ENCODE measurements around the gene CABLES1.

The CABLES1 gene

DNA sequence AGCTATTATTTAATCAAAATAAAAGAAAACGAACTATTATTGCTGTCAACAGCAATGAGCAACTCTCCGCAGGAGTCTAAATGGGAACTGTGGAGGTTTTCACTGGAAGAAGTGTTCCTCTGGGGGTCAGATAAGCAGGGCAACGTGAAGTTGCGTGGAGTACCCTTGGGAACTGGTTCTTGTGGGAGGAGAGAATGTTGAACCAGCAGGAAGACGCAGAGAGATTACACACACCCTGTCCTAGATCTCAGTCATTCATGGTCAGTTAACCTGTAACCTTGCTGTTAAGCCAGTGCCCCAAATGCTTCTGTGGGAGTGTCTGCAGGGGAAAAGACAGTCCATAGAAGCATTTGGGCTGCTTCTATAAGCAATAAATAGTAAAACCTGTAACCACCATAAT is 20.4 kb upstream of the CABLES1 start:
- Histone ChIP-seq H3K4me3 (ENCODE audit: low read depth in 1 of 2, low read length in 2 of 2) (no peak overlapping the region), H3K27me3 (ENCODE audit: insufficient read depth, low read length, poor library complexity) (no peaks in the 10 kb centered on the region), H2AFZ (ENCODE audit: low read depth, low read length) (no peak overlapping the region), H3K4me1 (ENCODE audit: insufficient read depth, low read length) (no peaks in the 10 kb centered on the region), H4K20me1 (ENCODE audit: insufficient read depth, low read length) (no peaks in the 10 kb centered on the region), H3K9ac (ENCODE audit: low read depth, low read length) (no peak overlapping the region), H3K79me2 (ENCODE audit: insufficient read depth, low read length) (no peaks in the 10 kb centered on the region), H3K4me2 (ENCODE audit: insufficient read depth, low read length) (no peak overlapping the region), H3K9me3 (ENCODE audit: insufficient read depth, low read length, severe bottlenecking) (no peaks in the 10 kb centered on the region), H3K36me3 (ENCODE audit: insufficient read depth, low read length) (no peaks in the 10 kb centered on the region), H3K27ac (ENCODE audit: low read length) (no peak overlapping the region)
- ATAC-seq (ENCODE audit: insufficient read depth, low read depth) (no peak), DNase-seq (no peak)
- TF ChIP-seq, protein P1, sequence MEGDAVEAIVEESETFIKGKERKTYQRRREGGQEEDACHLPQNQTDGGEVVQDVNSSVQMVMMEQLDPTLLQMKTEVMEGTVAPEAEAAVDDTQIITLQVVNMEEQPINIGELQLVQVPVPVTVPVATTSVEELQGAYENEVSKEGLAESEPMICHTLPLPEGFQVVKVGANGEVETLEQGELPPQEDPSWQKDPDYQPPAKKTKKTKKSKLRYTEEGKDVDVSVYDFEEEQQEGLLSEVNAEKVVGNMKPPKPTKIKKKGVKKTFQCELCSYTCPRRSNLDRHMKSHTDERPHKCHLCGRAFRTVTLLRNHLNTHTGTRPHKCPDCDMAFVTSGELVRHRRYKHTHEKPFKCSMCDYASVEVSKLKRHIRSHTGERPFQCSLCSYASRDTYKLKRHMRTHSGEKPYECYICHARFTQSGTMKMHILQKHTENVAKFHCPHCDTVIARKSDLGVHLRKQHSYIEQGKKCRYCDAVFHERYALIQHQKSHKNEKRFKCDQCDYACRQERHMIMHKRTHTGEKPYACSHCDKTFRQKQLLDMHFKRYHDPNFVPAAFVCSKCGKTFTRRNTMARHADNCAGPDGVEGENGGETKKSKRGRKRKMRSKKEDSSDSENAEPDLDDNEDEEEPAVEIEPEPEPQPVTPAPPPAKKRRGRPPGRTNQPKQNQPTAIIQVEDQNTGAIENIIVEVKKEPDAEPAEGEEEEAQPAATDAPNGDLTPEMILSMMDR (IDR thresholded peaks at IDR 0.05; ENCODE audit: borderline replicate concordance, extremely low read depth, low read length, poor library complexity, severe bottlenecking) = no peak
- TF ChIP-seq EZH2 (IDR thresholded peaks at IDR 0.05; ENCODE audit: borderline replicate concordance, low read depth, low read length, severe bottlenecking) = no peak

DNA sequence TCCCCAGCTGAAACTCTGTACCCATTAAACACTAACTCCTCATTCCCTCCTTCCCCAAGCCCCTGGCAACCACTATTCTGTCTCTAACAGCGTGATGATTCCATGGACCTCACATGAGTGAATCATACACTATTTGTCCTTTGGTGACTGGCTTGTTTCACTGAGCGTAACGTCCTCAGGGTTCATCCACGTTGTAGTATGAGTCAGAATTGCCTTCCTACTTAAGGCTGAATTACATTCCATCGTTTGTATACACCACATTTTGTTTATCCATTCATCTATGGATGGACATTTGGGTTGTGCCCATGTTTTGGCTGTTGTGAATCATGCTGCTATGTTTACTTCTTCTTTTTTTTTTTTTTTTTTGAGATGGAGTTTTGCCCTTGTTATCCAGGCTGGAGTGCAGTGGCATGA is 19.6 kb upstream of the CABLES1 start:
- Histone ChIP-seq H3K9ac (ENCODE audit: low read depth, low read length) (no peak overlapping the region), H2AFZ (ENCODE audit: low read depth, low read length) (no peak overlapping the region), H3K27ac (ENCODE audit: low read length) (no peak overlapping the region), H3K4me2 (ENCODE audit: insufficient read depth, low read length) (no peak overlapping the region), H3K27me3 (ENCODE audit: insufficient read depth, low read length, poor library complexity) (no peaks in the 10 kb centered on the region), H4K20me1 (ENCODE audit: insufficient read depth, low read length) (no peaks in the 10 kb centered on the region), H3K4me3 (ENCODE audit: low read depth in 1 of 2, low read length in 2 of 2) (no peak overlapping the region), H3K79me2 (ENCODE audit: insufficient read depth, low read length) (no peaks in the 10 kb centered on the region), H3K9me3 (ENCODE audit: insufficient read depth, low read length, severe bottlenecking) (no peaks in the 10 kb centered on the region), H3K4me1 (ENCODE audit: insufficient read depth, low read length) (no peaks in the 10 kb centered on the region), H3K36me3 (ENCODE audit: insufficient read depth, low read length) (no peaks in the 10 kb centered on the region)
- TF ChIP-seq, protein P1 (IDR thresholded peaks at IDR 0.05; ENCODE audit: borderline replicate concordance, extremely low read depth, low read length, poor library complexity, severe bottlenecking) = no peak
- TF ChIP-seq EZH2 (IDR thresholded peaks at IDR 0.05; ENCODE audit: borderline replicate concordance, low read depth, low read length, severe bottlenecking) = no peak
- ATAC-seq (ENCODE audit: insufficient read depth, low read depth) (no peak), DNase-seq (no peak)

DNA sequence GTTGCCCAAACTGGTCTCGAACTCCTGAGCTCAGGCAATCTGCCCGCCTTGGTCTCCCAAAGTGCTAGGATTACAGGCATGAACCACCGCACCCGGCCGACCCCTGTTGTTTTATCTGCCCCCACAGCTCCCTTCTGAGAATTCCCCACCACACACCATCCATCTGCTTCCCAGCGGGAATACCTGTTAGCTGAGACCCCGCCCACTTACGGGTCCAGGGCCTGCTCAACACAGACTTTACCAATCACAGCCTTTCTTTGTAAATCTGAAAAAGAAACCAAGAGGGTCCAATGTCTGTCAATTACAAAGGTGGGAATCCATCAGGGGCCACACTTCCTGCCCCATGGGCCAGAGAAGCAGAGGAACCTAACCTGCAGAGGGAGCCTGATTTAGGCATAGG is 14.2 kb upstream of the CABLES1 start:
- H3K4me1 ChIP-seq (ENCODE audit: insufficient read depth, low read length) = no peaks in the 10 kb centered on the region
- no peak overlapping the region for H3K4me2 ChIP-seq (ENCODE audit: insufficient read depth, low read length)
- H3K79me2 ChIP-seq (ENCODE audit: insufficient read depth, low read length) = no peaks in the 10 kb centered on the region
- H3K9ac ChIP-seq (ENCODE audit: low read depth, low read length) = no peak overlapping the region
- H4K20me1 ChIP-seq (ENCODE audit: insufficient read depth, low read length) = no peaks in the 10 kb centered on the region
- H3K27ac ChIP-seq (ENCODE audit: low read length) = no peak overlapping the region
- no peaks in the 10 kb centered on the region for H3K9me3 ChIP-seq (ENCODE audit: insufficient read depth, low read length, severe bottlenecking)
- H2AFZ ChIP-seq (ENCODE audit: low read depth, low read length) = no peak overlapping the region
- TF ChIP-seq, protein P1 (IDR thresholded peaks at IDR 0.05; ENCODE audit: borderline replicate concordance, extremely low read depth, low read length, poor library complexity, severe bottlenecking) = no peak
- no peak for TF ChIP-seq EZH2 (IDR thresholded peaks at IDR 0.05; ENCODE audit: borderline replicate concordance, low read depth, low read length, severe bottlenecking)
- H3K36me3 ChIP-seq (ENCODE audit: insufficient read depth, low read length) = no peaks in the 10 kb centered on the region
- no peaks in the 10 kb centered on the region for H3K27me3 ChIP-seq (ENCODE audit: insufficient read depth, low read length, poor library complexity)
- DNase-seq (no peak), ATAC-seq (ENCODE audit: insufficient read depth, low read depth) (no peak)
- H3K4me3 ChIP-seq (ENCODE audit: low read depth in 1 of 2, low read length in 2 of 2) = no peak overlapping the region
